ENCODE data around the gene ZDHHC11.
"Not testable (repeated sequence)": the region's sequence is repeated elsewhere in the genome, so short reads cannot be mapped to it uniquely, and the experiment has no call there.

ZDHHC11 gene

DNA sequence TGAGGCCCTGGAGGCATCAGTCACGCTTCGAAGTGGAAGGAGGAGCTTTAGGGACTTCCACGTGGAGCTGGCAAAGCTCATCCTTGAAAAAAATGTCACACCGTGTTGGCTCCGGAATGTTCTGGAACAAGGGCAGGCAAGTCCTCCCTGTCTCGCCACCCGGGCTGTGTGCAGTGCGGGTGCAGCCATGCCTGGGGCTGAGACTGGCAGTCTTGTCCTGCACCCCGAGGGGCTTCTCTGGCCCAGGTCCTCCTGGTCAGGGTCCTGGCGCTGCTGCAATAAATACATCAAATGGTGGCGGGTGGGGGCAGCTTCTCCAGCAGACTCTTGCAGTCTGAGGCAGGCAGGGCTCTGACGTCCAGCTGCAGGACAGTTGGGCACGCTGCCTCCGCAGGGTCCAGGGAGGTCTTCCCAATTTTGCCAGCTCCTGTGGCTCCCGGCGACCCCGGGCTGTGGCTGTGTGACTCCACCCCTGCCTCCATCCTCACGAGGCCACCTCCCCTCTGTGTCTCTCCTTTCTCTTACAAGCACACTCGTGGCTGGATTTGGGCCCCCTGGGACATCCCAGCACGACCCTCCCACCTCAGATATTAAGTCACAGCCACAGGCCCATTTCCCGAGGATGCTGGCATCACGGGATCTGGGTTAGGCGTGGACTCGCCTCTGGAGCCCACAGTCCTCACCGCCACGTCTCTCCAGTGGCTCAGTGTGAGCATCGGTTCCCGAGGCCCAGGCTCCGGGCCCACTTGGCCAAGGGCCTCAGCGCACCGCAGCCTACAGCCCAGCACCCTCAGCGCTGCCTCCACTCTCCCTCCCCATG is 8.2 kb downstream of the ZDHHC11 start:
- not testable (repeated sequence) for DNase-seq

GRCh38 chr5:841531-842401 is 9.0 kb downstream of the ZDHHC11 start:
- DNase-seq: not testable (repeated sequence)

- not testable (repeated sequence) for DNase-seq
These were observed 9.8 kb downstream of the ZDHHC11 start for GRCh38 chr5:840974-841435.

DNA sequence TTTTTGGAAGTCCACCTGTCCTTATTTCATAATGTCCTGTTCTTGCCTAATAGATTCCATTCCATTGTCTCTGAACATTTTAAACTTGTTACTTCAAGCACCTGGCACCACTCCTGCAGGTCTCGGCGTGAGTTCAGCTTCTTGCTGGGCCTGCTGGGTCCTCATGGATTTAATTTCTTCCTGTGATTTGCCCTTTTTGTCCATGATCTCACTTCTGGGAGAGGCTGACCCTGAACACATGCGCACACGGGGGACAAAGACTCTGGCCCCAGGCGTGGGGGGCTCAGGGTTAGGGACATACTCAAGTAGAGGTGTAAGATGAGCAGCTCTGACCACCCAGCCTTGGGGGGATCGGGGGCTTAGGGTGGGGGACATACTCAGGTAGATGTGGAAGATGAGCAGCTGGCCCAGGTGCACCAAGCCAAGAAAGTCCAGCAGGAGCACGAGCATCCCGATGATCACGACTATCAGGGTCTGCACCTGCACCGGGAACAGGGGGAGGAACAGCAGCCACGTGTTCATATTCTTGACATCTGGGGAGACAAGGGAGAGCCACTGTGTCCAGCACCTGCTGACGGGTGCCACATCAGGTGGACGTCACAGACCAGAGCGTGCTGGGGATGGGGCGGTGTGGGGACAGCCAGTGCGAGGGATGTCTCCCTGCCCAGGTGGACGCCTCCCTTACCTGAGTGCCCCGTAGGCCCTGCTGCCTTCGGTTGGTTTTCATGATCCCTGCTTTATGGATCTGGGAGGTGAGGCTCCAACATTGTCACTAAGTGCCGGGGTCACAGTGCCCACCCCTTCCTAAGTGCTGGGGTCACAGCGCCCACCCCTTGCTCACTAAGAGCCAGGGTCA is 10.4 kb downstream of the ZDHHC11 start:
- not testable (repeated sequence) for DNase-seq

DNA sequence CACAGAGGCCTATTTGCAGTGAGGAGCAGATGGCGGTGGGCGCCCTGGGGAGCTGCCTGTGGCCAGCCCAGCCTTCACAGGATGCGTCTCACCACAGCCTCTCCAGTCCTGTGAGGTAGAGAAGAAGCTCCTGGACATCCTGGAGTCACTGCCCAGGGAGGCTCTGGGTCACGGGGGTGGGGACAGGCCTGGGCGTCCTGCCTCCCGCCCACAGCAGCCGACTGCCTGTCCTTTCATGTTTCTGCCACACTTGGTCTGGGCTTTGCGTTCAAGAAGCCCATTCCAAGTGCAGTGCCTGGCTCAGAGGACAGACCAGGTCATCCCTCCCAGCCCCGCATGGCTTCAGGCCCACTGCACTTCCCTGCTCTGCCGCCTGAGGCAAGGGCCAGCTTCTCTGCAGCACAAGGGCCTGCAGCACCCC is 12.3 kb downstream of the ZDHHC11 start:
- not testable (repeated sequence) for DNase-seq

GRCh38 chr5:837621-838121 is 13.1 kb downstream of the ZDHHC11 start:
- DNase-seq: not testable (repeated sequence)

DNA sequence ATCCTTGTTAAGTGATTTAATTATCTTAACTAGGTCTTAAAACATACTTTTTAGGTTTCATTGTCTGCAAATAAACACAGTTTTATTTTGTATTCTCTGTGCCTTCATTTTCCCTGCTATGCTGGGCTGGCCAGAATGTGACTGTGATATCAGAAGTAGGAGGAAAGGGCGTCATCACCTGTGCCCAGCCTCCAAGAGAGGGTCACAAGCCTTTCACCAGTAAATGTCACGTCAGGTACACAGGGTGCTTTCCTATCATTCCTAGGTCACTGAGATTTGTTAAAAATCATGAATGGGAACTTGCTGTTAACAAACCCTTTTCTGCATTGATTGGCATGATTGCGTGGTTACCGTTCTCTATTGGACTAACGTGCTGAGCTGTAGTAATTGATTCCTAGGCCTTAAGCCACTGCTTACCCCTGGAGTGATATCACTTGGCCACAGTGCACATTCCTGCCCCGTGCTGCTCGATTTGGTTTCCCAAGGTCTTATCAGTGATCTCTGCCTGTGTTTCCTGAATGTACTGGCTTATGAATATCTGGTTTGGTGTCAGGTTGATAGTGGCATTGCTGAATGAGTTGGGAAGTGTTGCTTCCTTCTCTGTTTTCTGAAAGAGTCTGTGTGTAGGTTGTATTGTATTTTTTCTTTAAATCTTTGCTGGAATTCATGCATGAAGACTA is 14.7 kb downstream of the ZDHHC11 start:
- not testable (repeated sequence) for DNase-seq

DNA sequence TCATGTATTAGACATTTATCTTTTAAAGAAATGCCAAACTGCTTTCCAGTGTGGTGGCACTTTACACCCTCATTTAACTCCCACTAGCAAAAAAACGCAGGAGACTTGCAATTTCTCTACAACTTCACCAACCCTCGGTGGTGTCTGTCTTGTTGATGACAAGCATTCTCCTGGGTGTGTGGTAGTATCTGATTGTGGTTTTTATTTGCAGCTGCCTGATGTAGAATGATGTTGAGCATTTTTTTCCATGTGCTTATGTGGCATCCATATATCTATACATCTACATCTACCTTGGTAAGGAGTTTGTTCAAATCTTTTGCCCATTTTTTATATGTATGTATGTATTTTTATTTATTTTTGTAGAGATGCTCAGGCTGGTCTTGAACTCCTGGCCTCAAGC is 16.8 kb downstream of the ZDHHC11 start:
- not testable (repeated sequence) for DNase-seq

DNA sequence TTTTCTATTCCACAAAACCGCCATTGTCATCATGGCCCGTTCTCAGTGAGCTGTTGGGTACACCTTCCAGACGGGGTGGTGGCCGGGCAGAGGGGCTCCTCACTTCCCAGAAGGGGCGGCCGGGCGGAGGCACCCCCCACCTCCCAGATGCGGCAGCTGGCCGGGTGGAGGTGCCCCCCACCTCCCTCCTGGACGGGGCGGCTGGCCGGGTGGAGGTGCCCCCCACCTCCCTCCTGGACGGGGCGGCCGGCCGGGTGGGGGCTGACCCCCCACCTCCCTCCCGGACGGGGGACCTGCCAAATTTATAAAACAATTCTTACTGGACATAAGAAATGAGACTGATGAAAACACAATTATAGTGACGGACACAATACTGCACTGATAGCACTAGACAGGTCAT is 22.6 kb downstream of the ZDHHC11 start:
- not testable (repeated sequence) for DNase-seq

DNA sequence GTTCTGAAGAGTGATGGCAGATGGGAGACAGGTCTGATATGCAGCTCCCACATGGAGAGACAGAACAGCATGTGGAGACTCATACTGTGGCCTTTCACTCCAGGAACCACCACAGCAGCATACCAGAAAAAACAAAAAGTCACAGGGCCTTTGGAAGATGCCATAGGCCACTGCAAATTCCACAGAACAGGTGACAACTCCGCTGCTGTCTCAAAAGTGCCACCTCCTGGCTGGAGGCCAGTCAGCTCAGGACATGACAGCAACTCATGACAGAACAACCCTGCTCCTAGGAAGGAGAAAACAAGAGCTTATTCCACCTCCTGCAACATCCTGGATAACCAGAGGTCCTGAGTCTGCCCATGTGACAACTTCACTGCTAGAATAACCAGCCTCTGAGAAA is 25.2 kb downstream of the ZDHHC11 start:
- not testable (repeated sequence) for DNase-seq

GRCh38 chr5:821504-821903 is 29.3 kb downstream of the ZDHHC11 start:
- no peak for DNase-seq

GRCh38 chr5:820245-820644 is 30.5 kb downstream of the ZDHHC11 start:
- no peak for DNase-seq

DNA sequence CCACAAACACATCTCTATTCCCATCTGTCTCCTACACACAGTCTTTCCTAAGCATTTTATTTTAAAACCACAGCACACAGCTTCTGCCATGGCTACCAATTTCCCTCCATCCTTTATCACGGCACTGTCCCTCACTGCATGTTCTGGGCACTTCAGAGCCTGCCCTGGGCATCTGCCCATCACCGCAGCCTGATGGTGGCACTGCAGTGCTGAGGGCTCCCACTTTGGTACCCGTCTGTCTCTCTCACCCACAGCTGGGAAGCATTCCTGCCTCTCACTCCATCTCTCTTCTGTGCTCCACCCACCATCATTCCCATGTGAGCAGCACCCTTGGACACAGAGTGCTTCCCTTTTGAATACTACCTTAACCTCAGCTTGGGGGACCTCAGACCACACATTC is 31.7 kb downstream of the ZDHHC11 start:
- no peak for DNase-seq

- no peak for DNase-seq
These were observed 34.6 kb downstream of the ZDHHC11 start for GRCh38 chr5:816176-816575.

DNA sequence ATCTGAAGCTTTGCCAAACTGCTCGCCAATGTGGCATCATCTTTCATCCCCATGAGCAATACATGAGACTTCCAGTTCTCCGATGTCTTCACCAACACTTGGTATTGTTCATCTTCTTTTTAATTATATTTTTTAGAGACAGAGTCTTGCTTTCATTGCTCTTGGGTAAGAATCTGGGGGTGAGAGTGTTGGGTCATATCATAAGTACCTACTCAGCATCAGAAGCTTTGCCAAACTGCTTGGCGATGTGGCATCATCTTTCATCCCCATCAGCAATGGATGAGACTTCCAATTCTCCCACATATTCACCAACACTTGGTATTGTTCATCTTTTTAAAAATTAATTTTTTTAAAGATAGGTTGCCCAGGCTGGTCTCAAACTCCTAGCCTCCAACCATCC is 35.3 kb downstream of the ZDHHC11 start:
- no peak for DNase-seq

DNA sequence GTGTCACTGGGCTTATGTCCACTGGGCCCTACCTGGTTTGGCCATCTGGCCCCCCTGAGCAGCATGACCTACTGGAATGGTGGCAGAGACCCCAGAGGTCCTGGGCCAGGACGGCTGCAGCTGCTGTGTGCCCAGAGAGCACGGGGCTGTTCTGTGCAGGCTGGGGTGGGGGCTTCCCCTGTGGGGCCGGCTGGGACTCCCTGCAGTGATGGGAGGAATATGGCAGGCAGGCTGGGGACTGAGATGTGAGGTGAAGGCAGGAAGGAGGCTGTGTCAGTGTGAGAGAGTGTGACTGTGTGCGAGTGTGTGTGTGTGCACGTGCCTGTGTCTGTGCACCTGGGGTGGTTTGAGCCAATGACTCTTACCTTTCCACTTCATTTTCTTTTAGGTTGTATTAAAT is 37.2 kb downstream of the ZDHHC11 start:
- not testable (repeated sequence) for DNase-seq

- not testable (repeated sequence) for DNase-seq
These were observed 39.4 kb downstream of the ZDHHC11 start for GRCh38 chr5:811384-811783.

- not testable (repeated sequence) for DNase-seq
These were observed 42.9 kb downstream of the ZDHHC11 start for GRCh38 chr5:807719-808514.

DNA sequence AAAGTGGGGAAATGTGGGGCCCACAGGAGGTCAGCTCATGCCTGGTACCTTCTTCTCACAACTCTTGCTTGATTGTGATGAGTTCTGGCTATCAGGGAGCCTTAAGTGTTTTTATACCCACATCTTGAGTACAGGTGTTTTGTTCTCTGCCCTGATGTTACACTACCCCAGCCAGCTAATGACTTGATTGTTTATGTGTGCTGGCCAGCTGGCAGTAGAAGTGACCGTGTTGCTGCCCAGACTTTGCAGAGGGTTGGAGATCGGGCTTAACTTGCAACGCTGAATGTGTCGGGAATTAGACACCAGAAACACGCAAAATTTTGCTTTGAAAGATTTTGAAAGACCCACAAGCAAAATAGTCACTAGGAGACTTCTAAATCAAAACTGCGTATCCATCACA is 49.3 kb downstream of the ZDHHC11 start:
- no peak for DNase-seq

- not testable (repeated sequence) for DNase-seq
These were observed 49.7 kb downstream of the ZDHHC11 start for GRCh38 chr5:801055-801454.
